A673 (cell line): Measurements from ENCODE around the gene RAD51C. TPM values are rescaled to one million over a fixed set of nuclear protein-coding genes. Genes with fewer than 3 reads are reported as not detected.

Source experiments
- BruUV-seq: library from RNA; stranded (reverse); fragments of 400-500 nt; replicated peaks from 2 replicates; lab custom pipeline; 2021; lab: Mats Ljungman, UMichigan
- CTCF ChIA-PET: fragments of 300-600 bp; sonication (Branson Sonifier 250); formaldehyde crosslinking; loops from one replicate; lab custom pipeline; 2022; ENCODE audit warnings: antibody characterized with exemption; lab: Charles Lee
- POLR2A ChIA-PET: fragments of 300-600 bp; sonication (Branson Sonifier 250); formaldehyde crosslinking; loops from one replicate; lab custom pipeline; 2022; ENCODE audit warnings: antibody characterized with exemption; ENCODE audit not compliant: low non-redundant PET; lab: Charles Lee
- DNase-seq: peaks from one replicate; pipeline ENCODE4 v3.0.0-alpha.2; 2015; ENCODE audit warnings: low spot score
- H3K27ac ChIP-seq: fragments of 200-600 bp; sonication (generic); 2 replicates; pipeline ENCODE4 v1.5.1; 2016; ENCODE audit warnings: mixed run types, low read depth, mild to moderate bottlenecking, mixed read lengths, antibody characterized with exemption, low read length; ENCODE audit not compliant: poor library complexity, severe bottlenecking
- H3K27me3 ChIP-seq: fragments of 200-600 bp; sonication (generic); replicated peaks from 2 replicates; pipeline ENCODE4 v1.6.1; 2017; ENCODE audit warnings: mixed run types, low read depth, mild to moderate bottlenecking, mixed read lengths, antibody characterized with exemption, low read length; ENCODE audit not compliant: insufficient read depth, poor library complexity
- H3K36me3 ChIP-seq: fragments of 200-600 bp; sonication (generic); 2 replicates; pipeline ENCODE4 v1.6.1; 2016; ENCODE audit warnings: mixed run types, mild to moderate bottlenecking, mixed read lengths, antibody characterized with exemption, low read length; ENCODE audit not compliant: insufficient read depth, poor library complexity, severe bottlenecking
- H3K4me1 ChIP-seq: fragments of 200-600 bp; sonication (generic); 2 replicates; pipeline ENCODE4 v1.6.1; 2017; ENCODE audit warnings: mixed run types, mild to moderate bottlenecking, mixed read lengths, antibody characterized with exemption, low read length; ENCODE audit not compliant: insufficient read depth, poor library complexity, severe bottlenecking
- H3K4me3 ChIP-seq: fragments of 200-600 bp; sonication (generic); 2 replicates; pipeline ENCODE4 v1.5.1; 2016; ENCODE audit warnings: low read depth, mixed run types, mild to moderate bottlenecking, mixed read lengths, low read length; ENCODE audit not compliant: poor library complexity, severe bottlenecking
- H3K9me3 ChIP-seq: fragments of 200-600 bp; sonication (generic); 2 replicates; pipeline ENCODE4 v1.6.1; 2016; ENCODE audit warnings: mixed run types, low read depth, mild to moderate bottlenecking, mixed read lengths, antibody characterized with exemption, low read length; ENCODE audit not compliant: poor library complexity, severe bottlenecking
- EZH2 ChIP-seq: fragments of 200-600 bp; sonication (generic); IDR thresholded peaks from 2 replicates; pipeline ENCODE4 v1.6.1; 2017; ENCODE audit warnings: borderline replicate concordance, low read depth, mild to moderate bottlenecking, mixed read lengths, antibody characterized with exemption, low read length; ENCODE audit not compliant: poor library complexity, severe bottlenecking
- intact Hi-C: fragments of 100-400 bp; cut with micrococcal nuclease; formaldehyde crosslinking; loops from one replicate; pipeline ENCODE4 v1.10.0; 2022; ENCODE audit not compliant: unreplicated experiment
- total RNA-seq: library from RNA; stranded (reverse); gene quantifications from 2 replicates; pipeline ENCODE4 v1.2.3, GENCODE V29; 2021
- TF ChIP-seq, protein P1 (sequence below): fragments of 300-800, 200-600 bp; sonication (generic); conservative IDR thresholded peaks from 2 replicates; pipeline ENCODE4 v1.5.1; 2017; ENCODE audit warnings: low read depth, mild to moderate bottlenecking, antibody characterized with exemption, low read length, moderate library complexity, mixed read lengths

Gene RAD51C
- total RNA-seq, 1 experiment from 2014 or later, result 80.4 TPM

DNA sequence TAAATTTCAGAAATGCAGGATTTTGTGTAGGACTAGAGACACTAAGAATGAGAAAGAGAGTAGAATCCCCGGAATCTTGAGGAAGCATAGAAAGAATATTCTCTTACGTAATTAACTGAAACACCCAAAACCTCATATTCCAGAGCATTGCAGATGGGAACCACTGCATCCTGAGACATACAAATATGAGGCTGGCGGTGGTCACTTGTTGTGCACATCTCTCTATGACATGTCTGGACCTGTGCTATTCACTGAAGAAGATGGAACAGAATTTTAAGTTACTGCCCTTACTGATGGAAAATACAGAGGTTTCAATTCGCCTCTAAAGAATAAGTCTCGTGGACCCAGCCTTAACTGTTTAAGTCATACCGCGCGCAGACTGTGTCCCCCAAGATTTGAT, 806 bp downstream of the RAD51C start:
- H3K27me3 ChIP-seq, result no peaks in the 10 kb centered on the region
- DNase-seq, result no peak
- POLR2A ChIA-PET, result interaction anchor here (0.6 kb wide), 1 partner anchor 17 kb away, joined by 20 read pairs; no protein-coding TSS in a partner anchor
- BruUV-seq, result no TSS peak
- intact Hi-C loops, result loop anchor here (2.0 to 10.0 kb wide), 2 partner anchors 34 to 178 kb away; partner anchors contain the start of gene MTMR4
- no peaks in the 10 kb centered on the region for H3K9me3 ChIP-seq
- H3K27ac ChIP-seq, result peak overlapping the region; percentile 87
- TF ChIP-seq EZH2, result no peak
- TF ChIP-seq, protein P1, sequence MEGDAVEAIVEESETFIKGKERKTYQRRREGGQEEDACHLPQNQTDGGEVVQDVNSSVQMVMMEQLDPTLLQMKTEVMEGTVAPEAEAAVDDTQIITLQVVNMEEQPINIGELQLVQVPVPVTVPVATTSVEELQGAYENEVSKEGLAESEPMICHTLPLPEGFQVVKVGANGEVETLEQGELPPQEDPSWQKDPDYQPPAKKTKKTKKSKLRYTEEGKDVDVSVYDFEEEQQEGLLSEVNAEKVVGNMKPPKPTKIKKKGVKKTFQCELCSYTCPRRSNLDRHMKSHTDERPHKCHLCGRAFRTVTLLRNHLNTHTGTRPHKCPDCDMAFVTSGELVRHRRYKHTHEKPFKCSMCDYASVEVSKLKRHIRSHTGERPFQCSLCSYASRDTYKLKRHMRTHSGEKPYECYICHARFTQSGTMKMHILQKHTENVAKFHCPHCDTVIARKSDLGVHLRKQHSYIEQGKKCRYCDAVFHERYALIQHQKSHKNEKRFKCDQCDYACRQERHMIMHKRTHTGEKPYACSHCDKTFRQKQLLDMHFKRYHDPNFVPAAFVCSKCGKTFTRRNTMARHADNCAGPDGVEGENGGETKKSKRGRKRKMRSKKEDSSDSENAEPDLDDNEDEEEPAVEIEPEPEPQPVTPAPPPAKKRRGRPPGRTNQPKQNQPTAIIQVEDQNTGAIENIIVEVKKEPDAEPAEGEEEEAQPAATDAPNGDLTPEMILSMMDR, result no peak
- CTCF ChIA-PET, result no interaction called here
- H3K4me1 ChIP-seq, result peaks cover 6% of the 10 kb centered on the region
- H3K36me3 ChIP-seq, result no peaks in the 10 kb centered on the region
- H3K4me3 ChIP-seq, result peak overlapping the region; percentile 60

DNA sequence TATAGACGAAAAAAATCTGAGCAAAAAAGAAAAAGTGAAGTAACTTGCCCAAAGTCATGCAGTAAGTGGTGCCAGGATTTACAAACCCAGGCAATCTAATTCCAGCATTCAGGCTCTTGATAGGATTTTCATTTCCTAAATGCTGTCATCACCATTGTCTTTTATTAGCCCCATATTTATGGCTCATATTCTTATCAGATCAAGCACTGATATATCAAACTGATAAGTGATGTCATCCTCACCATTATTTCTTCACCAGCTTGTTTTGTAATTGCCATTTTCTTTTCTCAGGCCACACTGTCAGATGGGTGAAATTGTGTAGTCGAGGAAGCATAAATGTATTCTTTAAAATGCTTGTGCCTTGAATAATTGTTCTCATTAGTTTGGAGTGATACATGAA, 1.3 kb downstream of the RAD51C start:
- intact Hi-C loops, result loop anchor here (2.0 to 10.0 kb wide), 2 partner anchors 35 to 179 kb away; partner anchors contain the start of gene MTMR4
- Histone ChIP-seq H3K27ac (no peak overlapping the region), H3K27me3 (no peaks in the 10 kb centered on the region), H3K4me1 (peaks cover 6% of the 10 kb centered on the region), H3K9me3 (no peaks in the 10 kb centered on the region), H3K36me3 (no peaks in the 10 kb centered on the region), H3K4me3 (peak overlapping the region; percentile 60)
- DNase-seq, result no peak
- no peak for TF ChIP-seq EZH2
- TF ChIP-seq, protein P1, result no peak
- no TSS peak for BruUV-seq
- ChIA-PET CTCF (no interaction called here), POLR2A (interaction anchor here (0.6 kb wide), 1 partner anchor 16 kb away, joined by 20 read pairs; no protein-coding TSS in a partner anchor)

DNA sequence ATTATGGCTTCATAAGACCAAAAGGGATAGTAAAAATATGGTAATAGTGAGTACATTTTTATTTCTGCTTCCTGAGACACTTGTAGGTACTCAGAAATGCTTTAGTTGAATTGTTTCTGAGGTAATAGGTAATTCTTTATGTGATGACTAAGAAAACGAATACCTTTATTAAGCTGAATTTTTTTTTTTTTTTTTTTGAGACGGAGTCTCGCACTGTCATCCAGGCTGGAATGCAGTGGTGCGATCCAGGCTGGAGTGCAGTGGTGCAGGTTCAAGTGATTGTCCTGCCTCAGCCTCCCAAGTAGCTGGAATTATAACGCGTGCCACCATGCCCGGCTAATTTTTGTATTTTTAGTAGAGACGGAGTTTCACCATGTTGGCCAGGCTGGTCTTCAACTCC, 1.9 kb downstream of the RAD51C start:
- CTCF ChIA-PET, result no interaction called here
- intact Hi-C loops, result loop anchor here (10.0 kb wide), 1 partner anchor 180 kb away; the partner anchor contains the start of gene MTMR4
- POLR2A ChIA-PET, result no interaction called here

More for the DNA sequence above, 1.9 kb downstream of the RAD51C start:
- DNase-seq, result no peak
- no TSS peak for BruUV-seq
- H3K9me3 ChIP-seq, result no peaks in the 10 kb centered on the region
- peaks cover 6% of the 10 kb centered on the region for H3K4me1 ChIP-seq
- TF ChIP-seq, protein P1, result no peak
- no peak for TF ChIP-seq EZH2
- no peak overlapping the region for H3K4me3 ChIP-seq
- no peak overlapping the region for H3K27ac ChIP-seq
- H3K27me3 ChIP-seq, result no peaks in the 10 kb centered on the region
- no peaks in the 10 kb centered on the region for H3K36me3 ChIP-seq
